Measurements from ENCODE around the gene CDK14. TPM values are rescaled to one million over a fixed set of nuclear protein-coding genes. Genes with fewer than 3 reads are reported as not detected.
A peak's percentile ranks its signal among the peaks of the same experiment; 100 is the strongest.

Gene CDK14
- total RNA-seq: 1 to 10 TPM in 1 of 2 donors, under 1 TPM in 1; 0.49 to 1.7 TPM

- DNase-seq (peak; percentile 63 to 71), ATAC-seq (replicated peaks in 1 of 2) (peak; percentile 82 to 86)
- Mint-ChIP-seq H3K36me3 (ENCODE audit: insufficient read depth in 2 of 2) (peaks cover 0 to 1% of the 10 kb centered on the region in 2 donors), H3K4me1 (ENCODE audit: low read depth) (peaks cover 21% of the 10 kb centered on the region), H3K27ac (no peak within 1 kb of the TSS), H3K27me3 (ENCODE audit: low read depth) (peaks cover 57% of the 10 kb centered on the region), H3K9me3 (no peaks in the 10 kb centered on the region), H3K4me3 (peak within 1 kb of the TSS; percentile 79 to 84)
These were observed at the start of gene CDK14 for GRCh38 chr7:90595801-90596670. CDK14 (plus strand) TSS chr7:90596321; CDS start chr7:90596628, 307 bp downstream.

- ATAC-seq (replicated peaks in 1 of 2) (no peak), DNase-seq (no peak)
- no peak overlapping the region for H3K27ac Mint-ChIP-seq
- peaks cover 24% of the 10 kb centered on the region for H3K27me3 Mint-ChIP-seq (ENCODE audit: low read depth)
- H3K4me3 Mint-ChIP-seq: no peak overlapping the region
- H3K9me3 Mint-ChIP-seq: peaks cover 0 to 2% of the 10 kb centered on the region in 2 donors
- no peaks in the 10 kb centered on the region for H3K36me3 Mint-ChIP-seq (ENCODE audit: insufficient read depth in 2 of 2)
- H3K4me1 Mint-ChIP-seq (ENCODE audit: low read depth): no peaks in the 10 kb centered on the region
These were observed 45.1 kb upstream of the CDK14 start for GRCh38 chr7:90551036-90551435.

GRCh38 chr7:90552521-90552920 lies 43.6 kb upstream of the CDK14 start:
- Mint-ChIP-seq H3K4me3 (no peak overlapping the region), H3K27ac (no peak overlapping the region), H3K36me3 (ENCODE audit: insufficient read depth in 2 of 2) (no peaks in the 10 kb centered on the region), H3K9me3 (peaks cover 0 to 2% of the 10 kb centered on the region in 2 donors), H3K4me1 (ENCODE audit: low read depth) (no peaks in the 10 kb centered on the region), H3K27me3 (ENCODE audit: low read depth) (peaks cover 34% of the 10 kb centered on the region)
- DNase-seq (no peak), ATAC-seq (replicated peaks in 1 of 2) (no peak)

- H3K9me3 Mint-ChIP-seq: no peaks in the 10 kb centered on the region
- no peaks in the 10 kb centered on the region for H3K36me3 Mint-ChIP-seq (ENCODE audit: insufficient read depth in 2 of 2)
- H3K27me3 Mint-ChIP-seq (ENCODE audit: low read depth): peaks cover 16% of the 10 kb centered on the region
- ATAC-seq (replicated peaks in 1 of 2) (no peak), DNase-seq (no peak)
- H3K4me3 Mint-ChIP-seq: no peak overlapping the region
- H3K27ac Mint-ChIP-seq: no peak overlapping the region
- H3K4me1 Mint-ChIP-seq (ENCODE audit: low read depth): no peaks in the 10 kb centered on the region
These were observed 35.4 kb upstream of the CDK14 start for GRCh38 chr7:90560730-90561129.

GRCh38 chr7:90563286-90563685 lies 32.8 kb upstream of the CDK14 start:
- no peak overlapping the region for H3K4me3 Mint-ChIP-seq
- no peak overlapping the region for H3K27ac Mint-ChIP-seq
- DNase-seq: no peak
- no peak for ATAC-seq (replicated peaks in 1 of 2)
- H3K36me3 Mint-ChIP-seq (ENCODE audit: insufficient read depth in 2 of 2): no peaks in the 10 kb centered on the region
- no peaks in the 10 kb centered on the region for H3K9me3 Mint-ChIP-seq
- no peaks in the 10 kb centered on the region for H3K4me1 Mint-ChIP-seq (ENCODE audit: low read depth)
- no peaks in the 10 kb centered on the region for H3K27me3 Mint-ChIP-seq (ENCODE audit: low read depth)

- Mint-ChIP-seq H3K27me3 (ENCODE audit: low read depth) (no peaks in the 10 kb centered on the region), H3K36me3 (ENCODE audit: insufficient read depth in 2 of 2) (no peaks in the 10 kb centered on the region), H3K4me3 (no peak overlapping the region), H3K4me1 (ENCODE audit: low read depth) (no peaks in the 10 kb centered on the region), H3K27ac (no peak overlapping the region), H3K9me3 (no peaks in the 10 kb centered on the region)
- no peak for DNase-seq
- ATAC-seq (replicated peaks in 1 of 2): no peak
These were observed 31.7 kb upstream of the CDK14 start for GRCh38 chr7:90564455-90564854.

- Mint-ChIP-seq H3K9me3 (peaks cover 0 to 2% of the 10 kb centered on the region in 2 donors), H3K4me1 (ENCODE audit: low read depth) (no peaks in the 10 kb centered on the region), H3K27me3 (ENCODE audit: low read depth) (no peaks in the 10 kb centered on the region), H3K4me3 (no peak overlapping the region), H3K36me3 (ENCODE audit: insufficient read depth in 2 of 2) (no peaks in the 10 kb centered on the region), H3K27ac (no peak overlapping the region)
- ATAC-seq (replicated peaks in 1 of 2): no peak
- DNase-seq: no peak
These were observed 27.9 kb upstream of the CDK14 start for GRCh38 chr7:90568213-90568612.

GRCh38 chr7:90569368-90569767 lies 26.8 kb upstream of the CDK14 start:
- Mint-ChIP-seq H3K4me3 (no peak overlapping the region), H3K4me1 (ENCODE audit: low read depth) (no peaks in the 10 kb centered on the region), H3K36me3 (ENCODE audit: insufficient read depth in 2 of 2) (no peaks in the 10 kb centered on the region), H3K27ac (no peak overlapping the region), H3K27me3 (ENCODE audit: low read depth) (no peaks in the 10 kb centered on the region), H3K9me3 (peaks cover 0 to 2% of the 10 kb centered on the region in 2 donors)
- DNase-seq (no peak), ATAC-seq (replicated peaks in 1 of 2) (no peak)

GRCh38 chr7:90570373-90570959 lies 25.7 kb upstream of the CDK14 start:
- Mint-ChIP-seq H3K27me3 (ENCODE audit: low read depth) (no peaks in the 10 kb centered on the region), H3K4me1 (ENCODE audit: low read depth) (no peaks in the 10 kb centered on the region), H3K27ac (no peak overlapping the region), H3K9me3 (peaks cover 0 to 2% of the 10 kb centered on the region in 2 donors), H3K4me3 (no peak overlapping the region), H3K36me3 (ENCODE audit: insufficient read depth in 2 of 2) (no peaks in the 10 kb centered on the region)
- DNase-seq (no peak), ATAC-seq (replicated peaks in 1 of 2) (no peak)

- Mint-ChIP-seq H3K4me1 (ENCODE audit: low read depth) (no peaks in the 10 kb centered on the region), H3K27ac (no peak overlapping the region), H3K27me3 (ENCODE audit: low read depth) (no peaks in the 10 kb centered on the region), H3K9me3 (peaks cover 0 to 2% of the 10 kb centered on the region in 2 donors), H3K4me3 (no peak overlapping the region), H3K36me3 (ENCODE audit: insufficient read depth in 2 of 2) (no peaks in the 10 kb centered on the region)
- ATAC-seq (replicated peaks in 1 of 2): no peak
- DNase-seq: no peak
These were observed 21.8 kb upstream of the CDK14 start for GRCh38 chr7:90574146-90574819.

- Mint-ChIP-seq H3K27me3 (ENCODE audit: low read depth) (no peaks in the 10 kb centered on the region), H3K27ac (no peak overlapping the region), H3K36me3 (ENCODE audit: insufficient read depth in 2 of 2) (no peaks in the 10 kb centered on the region), H3K4me3 (no peak overlapping the region), H3K9me3 (peaks cover 0 to 2% of the 10 kb centered on the region in 2 donors), H3K4me1 (ENCODE audit: low read depth) (no peaks in the 10 kb centered on the region)
- ATAC-seq (replicated peaks in 1 of 2): no peak
- no peak for DNase-seq
These were observed 21.3 kb upstream of the CDK14 start for GRCh38 chr7:90574820-90575187.

- H3K27me3 Mint-ChIP-seq (ENCODE audit: low read depth): no peaks in the 10 kb centered on the region
- DNase-seq (no peak), ATAC-seq (replicated peaks in 1 of 2) (no peak)
- no peaks in the 10 kb centered on the region for H3K36me3 Mint-ChIP-seq (ENCODE audit: insufficient read depth in 2 of 2)
- H3K27ac Mint-ChIP-seq: no peak overlapping the region
- H3K4me1 Mint-ChIP-seq (ENCODE audit: low read depth): no peaks in the 10 kb centered on the region
- H3K4me3 Mint-ChIP-seq: no peak overlapping the region
- H3K9me3 Mint-ChIP-seq: peaks cover 0 to 3% of the 10 kb centered on the region in 2 donors
These were observed 16.9 kb upstream of the CDK14 start for GRCh38 chr7:90579181-90579688.

- no peak for DNase-seq
- no peak overlapping the region for H3K27ac Mint-ChIP-seq
- no peak overlapping the region for H3K4me3 Mint-ChIP-seq
- H3K36me3 Mint-ChIP-seq (ENCODE audit: insufficient read depth in 2 of 2): no peaks in the 10 kb centered on the region
- H3K27me3 Mint-ChIP-seq (ENCODE audit: low read depth): peaks cover 7% of the 10 kb centered on the region
- H3K9me3 Mint-ChIP-seq: peaks cover 0 to 3% of the 10 kb centered on the region in 2 donors
- no peak for ATAC-seq (replicated peaks in 1 of 2)
- no peaks in the 10 kb centered on the region for H3K4me1 Mint-ChIP-seq (ENCODE audit: low read depth)
These were observed 16.1 kb upstream of the CDK14 start for GRCh38 chr7:90580051-90580450.
